Uterus (tissue), 4 donors: ENCODE measurements around the gene TIPARP. TPM values are rescaled to one million over a fixed set of nuclear protein-coding genes. Genes with fewer than 3 reads are reported as not detected.
"Not testable (repeated sequence)": the region's sequence is repeated elsewhere in the genome, so short reads cannot be mapped to it uniquely, and the experiment has no call there.

Source experiments
- DNase-seq, 2 donors: peaks; one replicate each; pipeline ENCODE4 v3.0.0-alpha.2; 2019 to 2020
- H3K27ac ChIP-seq, 2 donors: fragments of 200-600 bp; sonication (generic); 1 replicate in 1 of 2; 2 replicates in 1 of 2; pipeline ENCODE4 v1.5.1; 2016 to 2018
- H3K27me3 ChIP-seq, 2 donors: fragments of 200-600 bp; sonication (generic); one replicate each; pipeline ENCODE4 v1.5.1; 2018 to 2019; ENCODE audit warnings: control low read depth in 1 of 2
- H3K36me3 ChIP-seq, 2 donors: fragments of 200-600 bp; sonication (generic); one replicate each; pipeline ENCODE4 v1.5.1; 2019; ENCODE audit warnings: control low read depth in 1 of 2
- H3K4me1 ChIP-seq, 2 donors: fragments of 200-600 bp; sonication (generic); one replicate each; pipeline ENCODE4 v1.5.1; 2018 to 2019; ENCODE audit warnings: control low read depth in 1 of 2
- H3K4me3 ChIP-seq, 2 donors: fragments of 200-600 bp; sonication (generic); 1 replicate in 1 of 2; 2 replicates in 1 of 2; pipeline ENCODE4 v1.5.1; 2018 to 2019; ENCODE audit warnings: mild to moderate bottlenecking in 1 of 2
- H3K9me3 ChIP-seq, 2 donors: fragments of 200-600 bp; sonication (generic); one replicate each; pipeline ENCODE4 v1.5.1; 2019; ENCODE audit warnings: control low read depth in 1 of 2
- CTCF ChIP-seq, 4 experiments: fragments of 200-600 bp in 2 of 4; fragments of 450-650 bp in 2 of 4; sonication (generic) in 2 of 4; IDR thresholded peaks; one replicate each; pipeline ENCODE4 v1.5.1; 2016 to 2019; ENCODE audit warnings: antibody characterized with exemption in 4 of 4, mild to moderate bottlenecking in 2 of 4, moderate library complexity in 1 of 4
- POLR2A ChIP-seq, 2 donors: fragments of 450-650 bp; IDR thresholded peaks; one replicate each; pipeline ENCODE4 v1.6.1; 2016; ENCODE audit warnings: antibody characterized with exemption in 2 of 2, mild to moderate bottlenecking in 1 of 2, moderate library complexity in 1 of 2
- intact Hi-C: fragments of 100-400 bp; cut with DNase I; formaldehyde crosslinking; loops from one replicate; pipeline ENCODE4 v1.15.1; 2023; ENCODE audit warnings: low total_unique reads
- total RNA-seq, 4 donors: library from RNA; depleted of rRNA in 3 of 4; stranded (reverse); fragments of >200 nt in 3 of 4; gene quantifications; one replicate each; pipeline versions ENCODE4 v1.1.0 to v1.2.4, GENCODE V29; 2014 to 2023
- donor health status: DM: yes; HTN: yes; CAD: no.

Gene TIPARP
- total RNA-seq, 4 donors from 2014 or later, result 17.9 to 58.5 (median 52.5) TPM

- DNase-seq, result no peak
- no peaks in the 10 kb centered on the region for H3K27me3 ChIP-seq
- TF ChIP-seq POLR2A (IDR thresholded peaks at IDR 0.05) (no peak), CTCF (IDR thresholded peaks at IDR 0.05) (no peak)
- no peaks in the 10 kb centered on the region for H3K9me3 ChIP-seq
- H3K4me1 ChIP-seq, result no peaks in the 10 kb centered on the region
- intact Hi-C loops, result no loop called here
- no peak overlapping the region for H3K27ac ChIP-seq
- H3K4me3 ChIP-seq, result no peak overlapping the region
- no peaks in the 10 kb centered on the region for H3K36me3 ChIP-seq
Observed at GRCh38 chr3:156707588-156707987, 33.2 kb downstream of the TIPARP start.

GRCh38 chr3:156710429-156710828 is 36.0 kb downstream of the TIPARP start:
- Histone ChIP-seq H3K36me3 (no peaks in the 10 kb centered on the region), H3K4me3 (no peak overlapping the region), H3K27ac (no peak overlapping the region), H3K9me3 (no peaks in the 10 kb centered on the region), H3K27me3 (no peaks in the 10 kb centered on the region), H3K4me1 (no peaks in the 10 kb centered on the region)
- DNase-seq, result no peak
- intact Hi-C loops, result no loop called here
- no peak for TF ChIP-seq POLR2A (IDR thresholded peaks at IDR 0.05)
- TF ChIP-seq CTCF (IDR thresholded peaks at IDR 0.05), result no peak

GRCh38 chr3:156711113-156711512 is 36.7 kb downstream of the TIPARP start:
- intact Hi-C loops, result no loop called here
- Histone ChIP-seq H3K27me3 (no peaks in the 10 kb centered on the region), H3K27ac (no peak overlapping the region), H3K4me3 (no peak overlapping the region), H3K36me3 (no peaks in the 10 kb centered on the region), H3K9me3 (no peaks in the 10 kb centered on the region), H3K4me1 (no peaks in the 10 kb centered on the region)
- no peak for DNase-seq
- no peak for TF ChIP-seq CTCF (IDR thresholded peaks at IDR 0.05)
- TF ChIP-seq POLR2A (IDR thresholded peaks at IDR 0.05), result no peak

GRCh38 chr3:156711944-156712343 is 37.6 kb downstream of the TIPARP start:
- H3K27me3 ChIP-seq, H3K4me3 ChIP-seq, H3K9me3 ChIP-seq, DNase-seq, H3K36me3 ChIP-seq, intact Hi-C loops, H3K27ac ChIP-seq, H3K4me1 ChIP-seq: not testable (repeated sequence)

GRCh38 chr3:156716105-156716862 is 41.9 kb downstream of the TIPARP start:
- Histone ChIP-seq H3K4me1 (no peaks in the 10 kb centered on the region), H3K27me3 (no peaks in the 10 kb centered on the region), H3K36me3 (no peaks in the 10 kb centered on the region), H3K4me3 (no peak overlapping the region), H3K27ac (no peak overlapping the region), H3K9me3 (no peaks in the 10 kb centered on the region)
- intact Hi-C loops, result no loop called here
- TF ChIP-seq POLR2A (IDR thresholded peaks at IDR 0.05) (no peak), CTCF (IDR thresholded peaks at IDR 0.05) (no peak)
- no peak for DNase-seq
